Stimulated activated CD4-positive, alpha-beta T cell treated with anti-CD3 and anti-CD28 coated beads, Interleukin-2, amount 100 ng/mL, for 48 hours (primary cell): ENCODE results near the gene FBRSL1.
"Not testable (repeated sequence)": the region's sequence is repeated elsewhere in the genome, so short reads cannot be mapped to it uniquely, and the experiment has no call there.

Experiments used
- DNase-seq, 2 donors: peaks; one replicate each; pipeline ENCODE4 v3.0.0-alpha.2; 2020

FBRSL1 gene

DNA sequence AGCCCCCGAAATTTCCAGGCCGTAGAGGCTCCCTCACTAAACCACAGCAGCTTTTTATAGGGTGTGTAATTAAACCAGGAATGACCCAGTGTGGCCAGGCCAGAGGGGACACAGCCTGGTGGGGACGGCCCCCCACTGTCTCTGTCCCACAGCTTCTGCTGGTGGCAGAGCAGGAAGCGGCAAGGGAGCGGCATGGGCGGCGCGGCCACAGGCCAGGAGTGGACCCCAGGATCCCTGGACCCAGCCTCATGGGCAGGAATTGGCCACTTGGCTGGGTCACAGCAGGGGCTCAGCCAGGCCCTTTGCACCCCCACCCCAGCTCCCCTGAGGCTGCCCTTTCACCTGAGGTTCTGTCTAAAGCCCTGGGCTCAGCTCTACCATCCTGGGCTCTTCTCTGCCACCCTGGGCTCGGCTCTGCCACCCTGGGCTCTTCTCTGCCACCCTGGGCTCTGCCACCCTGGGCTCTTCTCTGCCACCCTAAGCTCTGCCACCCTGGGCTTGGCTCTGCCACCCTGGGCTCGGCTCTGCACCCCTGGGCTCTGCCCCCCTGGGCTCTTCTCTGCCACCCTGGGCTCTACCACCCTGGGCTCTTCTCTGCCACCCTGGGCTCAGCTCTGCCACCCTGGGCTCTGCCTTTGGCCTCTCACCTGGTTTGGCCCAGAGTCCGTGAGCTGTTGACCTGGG lies 39.3 kb downstream of the FBRSL1 start:
- DNase-seq = no peak

DNA sequence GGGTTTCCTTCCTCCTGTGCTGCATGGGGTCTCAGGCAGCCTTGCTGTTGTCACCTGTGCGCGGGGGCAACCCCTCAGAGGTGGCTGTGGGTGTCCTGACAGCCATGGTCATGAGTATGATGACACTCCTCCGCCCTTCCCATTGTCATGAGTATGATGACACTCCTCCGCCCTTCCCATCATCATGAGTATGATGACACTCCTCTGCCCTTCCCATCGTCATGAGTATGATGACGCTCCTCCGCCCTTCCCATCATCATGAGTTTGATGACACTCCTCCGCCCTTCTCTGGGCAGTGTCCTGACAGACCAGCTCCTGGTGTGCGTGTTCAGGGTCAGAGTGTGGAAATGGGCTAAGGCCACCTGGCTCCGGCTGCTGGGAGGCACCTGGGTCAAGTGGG lies 40.0 kb downstream of the FBRSL1 start:
- no peak for DNase-seq

DNA sequence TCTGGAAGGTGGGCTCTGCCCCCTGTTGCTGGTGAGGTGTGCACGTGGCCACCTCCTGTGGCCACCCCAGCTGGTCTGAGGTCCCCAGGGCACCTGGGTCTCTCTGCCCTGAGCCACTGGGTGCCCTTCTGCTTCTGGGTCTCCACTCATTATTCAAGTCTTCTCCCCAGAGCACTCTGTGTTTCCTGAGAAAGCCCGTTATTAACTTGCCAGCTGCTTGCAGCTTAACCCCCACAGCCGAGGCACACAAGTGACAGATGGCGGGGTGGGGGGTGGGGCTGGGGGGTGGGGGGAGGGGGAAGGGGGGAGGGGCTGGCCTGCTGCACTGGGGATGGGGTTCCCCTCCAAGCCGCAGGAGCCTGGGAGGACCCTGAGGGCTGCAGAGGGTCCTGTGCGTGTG lies 40.5 kb downstream of the FBRSL1 start:
- DNase-seq = no peak

DNA sequence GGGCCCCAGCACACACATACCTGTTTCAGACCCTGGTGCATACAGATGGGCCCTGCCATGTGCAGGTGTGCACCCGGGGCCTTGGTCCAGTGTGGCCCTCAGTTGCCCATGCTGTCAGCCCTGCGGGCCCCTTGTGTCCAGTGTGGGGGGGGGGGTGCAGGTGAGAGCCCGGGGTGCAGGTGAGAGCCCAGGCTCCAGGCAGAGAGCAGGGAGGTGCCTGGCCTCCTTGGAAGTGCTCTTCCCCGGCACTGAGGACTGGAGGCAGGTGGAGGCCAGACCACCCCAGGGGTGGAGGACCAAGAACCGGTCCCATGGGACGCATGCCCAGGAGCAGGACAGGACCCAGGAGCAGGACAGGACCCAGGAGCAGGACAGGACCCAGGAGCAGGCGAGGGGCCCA lies 40.9 kb downstream of the FBRSL1 start:
- no peak for DNase-seq

DNA sequence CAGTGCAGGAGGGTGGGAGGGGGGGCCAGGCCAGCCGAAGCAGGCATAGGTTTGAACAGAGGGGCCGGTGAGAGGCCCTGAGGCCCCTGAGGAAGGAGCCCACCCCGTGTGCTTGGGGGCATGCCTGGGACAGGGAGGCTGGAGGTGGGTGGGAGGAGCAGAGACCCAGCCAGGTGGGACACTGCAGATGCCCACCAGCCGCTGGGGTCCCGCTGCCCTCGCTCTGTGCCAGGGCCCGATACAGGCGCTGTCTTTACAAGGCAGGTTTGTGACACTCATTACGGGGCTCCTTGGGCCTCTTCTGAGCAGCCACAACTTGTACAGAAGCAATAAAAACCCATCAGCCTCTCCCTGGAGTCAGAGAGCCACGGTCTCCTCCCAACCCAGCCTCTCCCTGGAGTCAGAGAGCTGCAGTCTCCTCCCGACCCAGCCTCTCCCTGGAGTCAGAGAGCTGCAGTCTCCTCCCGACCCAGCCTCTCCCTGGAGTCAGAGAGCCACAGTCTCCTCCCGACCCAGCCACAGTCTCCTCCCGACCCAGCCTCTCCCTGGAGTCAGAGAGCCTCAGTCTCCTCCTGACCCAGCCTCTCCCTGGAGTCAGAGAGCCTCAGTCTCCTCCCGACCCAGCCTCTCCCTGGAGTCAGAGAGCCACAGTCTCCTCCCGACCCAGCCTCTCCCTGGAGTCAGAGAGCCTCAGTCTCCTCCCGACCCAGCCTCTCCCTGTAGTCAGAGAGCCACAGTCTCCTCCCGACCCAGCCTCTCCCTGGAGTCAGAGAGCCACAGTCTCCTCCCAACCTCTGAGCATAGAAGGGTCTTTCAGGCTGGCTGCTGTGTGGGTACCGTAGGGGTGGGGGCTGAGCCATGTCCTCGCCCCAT lies 43.0 kb downstream of the FBRSL1 start:
- DNase-seq = not testable (repeated sequence)

DNA sequence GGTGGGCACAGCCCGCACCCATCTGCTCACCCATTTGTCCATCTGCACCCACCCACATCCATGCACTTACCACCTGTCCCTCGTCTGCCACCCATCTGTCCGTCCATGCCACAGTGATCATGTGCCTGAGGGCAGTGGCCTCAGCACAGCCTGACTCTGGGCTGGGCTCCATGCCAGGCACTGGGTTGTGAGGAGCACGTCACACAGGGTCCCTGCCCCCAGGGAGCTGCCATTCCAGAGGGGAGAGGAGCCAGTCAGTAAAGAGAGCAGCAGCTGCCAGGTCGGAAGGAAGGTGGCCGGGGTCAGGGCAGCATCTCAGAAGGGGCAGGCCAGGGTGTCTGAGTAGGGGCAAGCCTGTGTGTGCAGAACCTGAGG lies 43.6 kb downstream of the FBRSL1 start:
- no peak for DNase-seq

DNA sequence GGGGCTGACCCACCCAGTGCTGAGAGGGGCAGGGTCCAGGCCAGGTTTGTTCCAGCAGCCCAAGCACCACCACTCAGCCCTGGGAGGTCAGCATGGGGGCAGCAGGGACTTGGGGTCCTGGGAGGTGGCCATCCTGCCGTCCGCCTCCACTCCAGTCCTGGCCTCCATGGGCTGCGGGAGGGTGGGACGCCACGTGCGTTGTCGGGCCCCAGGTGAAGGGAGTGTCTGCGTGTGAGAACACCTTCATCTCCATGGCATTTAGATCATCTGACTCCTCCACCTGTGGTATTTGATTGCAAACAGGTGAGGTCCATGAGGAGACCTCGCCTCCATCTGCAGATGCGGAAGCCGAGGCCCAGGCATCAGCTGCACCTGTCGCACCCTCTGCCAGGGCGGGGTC lies 44.1 kb downstream of the FBRSL1 start:
- no peak for DNase-seq

DNA sequence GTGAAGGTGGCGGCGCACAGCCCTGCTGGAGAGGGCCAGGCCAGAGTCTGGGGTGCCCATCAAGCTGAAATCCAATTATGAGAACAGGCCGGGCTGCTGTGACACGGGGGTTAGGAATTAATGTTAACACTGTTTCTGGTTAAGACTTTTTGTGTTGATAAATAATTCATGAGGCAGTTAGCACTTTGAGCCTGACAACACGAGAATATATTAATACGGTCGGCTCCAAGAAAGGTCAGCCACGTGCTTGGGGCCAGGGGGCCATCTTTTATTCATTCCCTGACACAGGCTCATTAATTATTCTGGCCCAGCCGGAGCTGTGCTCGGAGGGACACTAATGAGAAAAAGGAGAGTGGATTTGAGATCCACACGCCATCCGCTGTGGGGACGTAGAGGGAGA lies 45.1 kb downstream of the FBRSL1 start:
- no peak for DNase-seq

DNA sequence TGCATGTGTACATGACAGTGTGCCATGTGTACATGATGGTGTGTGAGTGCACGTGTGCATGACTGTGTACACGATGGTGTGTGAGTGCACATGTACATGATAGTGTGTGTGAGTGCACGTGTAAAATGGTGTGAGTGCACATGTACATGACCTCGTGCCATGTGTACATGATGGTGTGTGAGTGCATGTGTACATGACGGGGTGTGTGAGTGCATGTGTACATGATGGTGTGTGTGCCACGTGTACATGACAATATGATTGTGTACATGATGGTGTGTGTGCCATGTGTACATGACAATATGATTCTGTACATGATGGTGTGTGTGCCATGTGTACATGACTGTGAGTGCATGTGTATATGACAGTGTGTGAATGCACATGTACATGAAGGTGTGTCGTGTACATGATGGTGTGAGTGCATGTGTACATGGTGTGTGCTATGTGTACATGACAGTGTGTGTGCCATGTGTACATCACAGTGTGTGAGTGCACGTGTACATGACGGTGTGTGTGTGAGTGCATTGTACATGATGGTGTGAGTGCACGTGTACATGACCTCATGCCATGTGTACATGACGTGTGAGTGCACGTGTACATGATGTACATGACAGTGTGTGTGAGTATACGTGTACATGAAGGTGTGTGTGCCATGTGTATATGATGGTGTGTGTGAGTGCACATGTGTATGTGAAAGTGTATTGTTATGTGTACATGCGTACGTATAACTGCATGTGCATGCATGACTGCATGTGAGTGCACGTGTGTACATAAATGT lies 46.3 kb downstream of the FBRSL1 start:
- no peak for DNase-seq

DNA sequence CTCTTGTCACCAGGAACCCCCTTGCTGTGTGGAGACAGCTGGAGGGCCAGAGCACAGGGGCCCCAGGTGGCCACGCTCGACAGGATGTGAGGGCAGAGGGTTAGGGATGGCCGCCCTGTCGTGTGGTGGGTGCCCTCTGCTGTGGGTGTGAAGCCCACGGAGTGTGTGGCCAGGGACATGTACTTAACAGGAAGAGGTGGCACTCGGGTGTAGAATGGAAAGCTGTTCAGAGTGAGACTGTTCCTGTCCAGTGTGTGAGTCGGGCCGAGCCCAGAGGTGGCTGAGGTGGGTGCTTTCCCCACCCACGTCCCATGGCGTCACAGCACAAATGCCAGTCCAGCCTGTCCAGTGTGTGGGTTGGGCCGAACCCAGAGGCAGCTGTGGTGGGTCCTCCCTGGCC lies 47.1 kb downstream of the FBRSL1 start:
- no peak for DNase-seq

DNA sequence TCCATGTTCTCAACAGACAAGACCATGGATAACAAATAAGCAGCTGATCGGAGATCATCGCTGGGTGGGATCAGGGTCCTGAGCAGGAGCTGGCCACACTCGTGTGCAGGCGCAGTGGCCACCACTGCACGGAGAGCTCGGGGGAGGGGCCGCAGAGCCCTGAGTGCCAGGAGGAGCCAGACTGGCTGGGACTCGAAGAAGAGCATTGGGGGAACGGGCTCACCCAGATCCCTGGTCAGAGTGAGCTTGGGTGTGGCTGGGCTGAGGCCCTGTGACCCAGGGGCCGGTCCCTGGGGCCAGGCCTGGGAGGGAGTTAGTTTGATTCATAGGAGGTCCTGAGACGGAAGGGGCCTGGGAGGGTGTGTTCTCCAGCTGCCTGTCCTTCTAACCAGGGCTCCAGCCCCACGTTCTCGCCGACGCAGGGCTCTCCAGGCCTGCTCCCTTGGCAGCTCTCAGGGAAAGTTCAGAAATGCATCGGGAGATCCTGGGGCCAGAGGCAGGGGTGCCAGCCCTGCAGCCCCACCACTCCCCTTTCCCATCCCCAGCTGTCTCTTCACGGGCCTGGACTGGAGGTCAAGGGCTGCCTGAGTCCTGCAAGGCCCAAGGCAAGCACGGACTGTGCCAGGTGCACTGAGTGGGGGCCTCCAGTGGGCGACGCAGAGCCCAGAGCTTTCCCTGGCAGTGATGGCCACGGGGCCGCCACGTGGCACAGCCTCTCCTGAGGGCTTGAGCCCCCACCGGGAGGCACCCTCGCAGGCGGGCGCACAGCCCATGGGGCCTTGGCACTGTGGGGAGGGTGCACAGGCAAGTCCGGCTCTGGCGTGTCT lies 48.1 kb downstream of the FBRSL1 start:
- DNase-seq = no peak

DNA sequence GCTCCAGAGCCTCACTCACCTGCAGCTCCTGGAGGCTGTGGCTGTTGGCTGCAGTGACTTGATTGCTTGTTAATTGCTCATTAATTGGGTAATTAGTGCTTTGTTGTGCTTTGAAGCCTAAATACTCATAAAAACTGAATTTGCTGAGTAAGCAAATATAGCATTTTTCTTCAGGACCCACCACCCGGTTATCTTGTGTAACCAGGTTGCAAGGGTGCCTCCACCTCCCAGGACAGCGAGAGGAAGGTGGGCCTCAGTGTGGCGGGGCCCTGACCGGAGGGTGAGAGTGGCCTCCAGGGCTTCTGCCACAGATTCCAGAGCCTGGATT lies 48.7 kb downstream of the FBRSL1 start:
- no peak for DNase-seq

DNA sequence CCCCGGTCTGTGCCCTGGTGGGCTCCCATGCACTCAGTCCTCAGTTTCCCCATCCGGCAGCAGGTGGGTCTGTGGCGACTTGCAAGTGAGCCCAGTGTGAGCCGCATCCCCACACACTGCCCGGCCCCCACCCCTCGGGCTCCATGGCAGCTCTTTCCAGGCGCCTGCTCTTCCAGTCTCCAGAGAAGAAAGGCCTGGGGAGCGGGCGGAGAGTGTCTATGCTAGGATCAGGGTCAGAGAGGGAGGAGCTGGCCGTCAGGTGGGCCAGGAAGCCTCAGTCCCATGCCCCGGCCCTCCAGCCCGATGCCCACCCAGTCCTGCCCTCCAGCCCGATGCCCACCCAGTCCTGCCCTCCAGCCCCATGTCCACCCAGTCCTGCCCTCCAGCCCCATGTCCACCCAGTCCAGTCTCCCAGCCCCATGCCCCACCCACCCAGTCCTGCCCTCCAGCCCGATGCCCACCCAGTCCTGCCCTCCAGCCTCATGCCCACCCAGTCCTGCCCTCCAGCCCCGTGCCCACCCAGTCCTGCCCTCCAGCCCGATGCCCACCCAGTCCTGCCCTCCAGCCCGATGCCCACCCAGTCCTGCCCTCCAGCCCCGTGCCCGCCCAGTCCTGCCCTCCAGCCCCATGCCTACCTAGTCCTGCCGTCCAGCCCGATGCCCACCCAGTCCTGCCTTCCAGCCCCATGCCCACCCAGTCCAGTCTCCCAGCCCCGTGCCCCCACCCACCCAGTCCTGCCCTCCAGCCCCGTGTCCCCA lies 49.2 kb downstream of the FBRSL1 start:
- no peak for DNase-seq

DNA sequence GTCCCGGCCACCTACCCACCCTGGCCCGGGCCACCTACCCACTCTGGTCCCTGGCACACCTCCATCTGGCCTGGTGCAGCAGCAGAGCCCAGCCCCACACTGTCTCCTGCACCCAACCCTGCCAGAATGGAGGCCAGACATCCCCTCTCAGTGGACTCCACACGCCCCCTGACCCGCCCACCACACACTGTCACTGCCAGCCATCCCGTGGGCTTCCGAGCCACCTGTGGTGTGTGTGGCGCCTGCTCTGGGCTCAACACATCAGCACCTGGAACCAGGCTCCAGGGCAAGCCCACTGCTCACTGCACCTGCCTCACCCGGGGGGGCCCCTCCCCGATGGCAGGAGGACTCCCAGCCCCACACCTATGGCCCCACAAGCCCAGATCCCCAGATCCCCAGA lies 50.5 kb downstream of the FBRSL1 start:
- DNase-seq = no peak

DNA sequence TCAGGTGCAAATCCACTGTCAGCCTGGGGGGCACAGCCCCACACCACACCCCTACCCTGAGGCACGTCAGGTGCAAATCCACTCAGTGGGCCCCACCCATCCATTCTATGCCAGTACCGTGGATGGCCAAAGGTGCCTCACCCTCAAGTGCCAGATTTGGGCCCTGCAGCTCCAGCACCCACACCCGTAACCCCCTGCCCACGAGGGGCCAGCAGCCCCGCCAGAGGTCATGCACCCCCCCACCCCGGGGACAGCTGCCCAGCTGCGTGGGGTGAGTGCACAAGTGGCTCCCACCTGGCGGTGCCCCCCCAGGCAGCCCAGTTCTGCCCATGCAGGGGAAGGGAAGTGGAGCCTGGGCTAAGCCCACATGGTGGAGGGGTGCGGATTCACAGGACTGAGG lies 51.2 kb downstream of the FBRSL1 start:
- DNase-seq = no peak

DNA sequence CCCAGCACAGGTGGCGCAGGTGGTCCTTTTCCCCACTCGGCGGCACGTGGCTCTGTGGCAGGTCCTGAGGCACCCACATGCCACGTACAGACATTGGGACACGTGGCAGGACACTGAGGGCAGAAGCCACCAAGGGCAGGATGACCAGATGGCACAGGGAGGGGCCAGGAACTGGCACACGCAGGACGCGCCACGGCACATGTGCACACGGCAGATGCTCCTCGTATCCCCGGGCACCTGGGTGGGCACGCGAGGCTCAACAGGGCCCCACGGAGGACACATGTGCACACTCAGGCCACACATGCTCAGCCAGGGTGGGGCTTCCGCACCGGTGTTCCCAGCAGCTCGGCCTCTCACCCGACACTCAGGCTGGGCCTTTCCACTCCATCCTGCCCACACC lies 52.0 kb downstream of the FBRSL1 start:
- DNase-seq = no peak

DNA sequence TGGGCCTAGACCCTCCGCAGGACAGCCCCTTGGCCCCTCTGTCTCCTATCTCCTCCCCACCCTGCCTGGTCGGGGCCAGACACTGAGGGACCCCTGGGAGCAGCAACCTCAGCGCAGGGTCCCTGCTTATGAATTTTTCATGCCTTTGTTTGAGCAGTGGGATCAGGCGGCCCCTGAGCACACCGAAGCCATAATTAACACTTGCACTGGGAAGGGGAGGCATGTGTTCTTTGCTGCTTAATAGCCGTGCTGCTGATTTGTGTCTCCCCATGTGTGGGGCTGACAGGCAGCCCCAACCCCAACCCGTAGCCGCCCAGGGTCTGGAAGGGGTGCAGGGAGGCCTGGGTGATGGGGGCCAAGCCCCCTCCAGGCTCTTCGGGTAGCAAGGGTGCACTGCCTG lies 52.7 kb downstream of the FBRSL1 start:
- no peak for DNase-seq

DNA sequence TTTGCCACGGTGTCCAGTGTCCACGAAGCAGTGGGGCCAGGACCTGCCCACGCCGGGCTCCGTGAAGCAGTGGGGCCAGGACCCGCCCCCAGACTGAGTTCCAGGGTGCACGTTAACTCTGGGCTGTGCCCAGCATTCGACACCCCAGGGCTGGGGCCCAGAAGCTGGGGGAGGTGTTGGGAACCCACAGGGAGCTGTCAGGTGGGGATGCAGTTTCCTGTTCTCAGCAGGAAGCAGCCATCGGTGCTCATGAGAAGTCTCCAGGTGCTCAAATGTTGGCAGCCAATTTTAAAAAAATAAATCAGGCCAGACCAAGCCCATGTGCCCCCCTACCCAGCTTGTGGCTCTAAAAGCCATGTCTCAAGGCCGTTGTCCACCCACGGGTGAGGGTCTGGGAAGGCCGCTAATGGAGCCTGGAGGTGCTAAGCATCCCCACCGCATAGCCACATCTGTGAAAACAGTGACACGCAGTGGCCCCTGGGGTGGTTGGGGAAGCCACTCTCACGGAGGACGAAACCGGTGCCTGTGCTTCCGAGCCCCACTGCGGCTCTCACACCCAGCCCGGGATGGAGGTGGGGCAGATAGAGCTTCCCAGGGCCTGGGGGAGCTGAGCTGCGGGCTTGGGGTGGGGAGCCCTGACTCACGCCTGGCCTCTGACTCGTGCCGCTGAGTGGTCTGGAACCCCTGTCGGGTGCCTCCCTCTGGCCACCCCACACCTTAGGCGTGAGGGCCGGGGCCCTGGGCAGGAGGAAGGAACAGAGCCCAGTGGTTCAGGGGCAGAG lies 53.5 kb downstream of the FBRSL1 start:
- DNase-seq = no peak

DNA sequence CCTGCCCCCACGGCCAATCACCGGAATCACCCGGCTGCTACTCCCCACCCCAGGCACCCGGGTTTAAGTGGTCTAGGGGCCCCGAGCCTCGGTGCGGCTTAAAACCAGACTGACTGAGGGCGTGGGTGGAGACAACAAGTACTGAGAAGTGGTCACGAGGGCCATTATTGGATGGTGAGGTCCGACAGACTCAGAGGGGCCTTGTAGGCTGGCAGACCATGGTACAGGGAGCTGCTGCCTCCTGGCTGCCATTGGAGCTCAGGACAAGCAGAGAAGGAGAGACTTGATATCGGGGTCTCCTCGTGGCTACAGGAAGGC lies 54.1 kb downstream of the FBRSL1 start:
- DNase-seq = no peak

DNA sequence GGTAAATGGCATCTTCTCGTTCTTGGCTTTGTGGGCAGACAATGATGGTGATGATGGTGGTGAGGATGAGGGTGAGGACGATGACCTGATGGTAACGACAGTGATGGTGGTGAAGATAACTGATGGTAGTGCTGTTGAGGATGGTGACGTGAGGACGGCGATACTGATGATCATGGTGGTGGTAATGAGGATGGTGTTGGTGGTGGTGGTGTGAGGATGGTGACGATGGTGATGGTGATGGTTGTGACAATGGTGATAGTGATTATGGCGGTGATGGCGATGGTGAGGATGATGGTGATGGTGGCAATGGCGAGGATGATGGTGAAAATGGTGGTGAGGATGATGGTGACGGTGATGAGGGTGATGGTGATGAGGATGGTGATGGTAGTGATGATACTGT lies 54.5 kb downstream of the FBRSL1 start:
- no peak for DNase-seq

DNA sequence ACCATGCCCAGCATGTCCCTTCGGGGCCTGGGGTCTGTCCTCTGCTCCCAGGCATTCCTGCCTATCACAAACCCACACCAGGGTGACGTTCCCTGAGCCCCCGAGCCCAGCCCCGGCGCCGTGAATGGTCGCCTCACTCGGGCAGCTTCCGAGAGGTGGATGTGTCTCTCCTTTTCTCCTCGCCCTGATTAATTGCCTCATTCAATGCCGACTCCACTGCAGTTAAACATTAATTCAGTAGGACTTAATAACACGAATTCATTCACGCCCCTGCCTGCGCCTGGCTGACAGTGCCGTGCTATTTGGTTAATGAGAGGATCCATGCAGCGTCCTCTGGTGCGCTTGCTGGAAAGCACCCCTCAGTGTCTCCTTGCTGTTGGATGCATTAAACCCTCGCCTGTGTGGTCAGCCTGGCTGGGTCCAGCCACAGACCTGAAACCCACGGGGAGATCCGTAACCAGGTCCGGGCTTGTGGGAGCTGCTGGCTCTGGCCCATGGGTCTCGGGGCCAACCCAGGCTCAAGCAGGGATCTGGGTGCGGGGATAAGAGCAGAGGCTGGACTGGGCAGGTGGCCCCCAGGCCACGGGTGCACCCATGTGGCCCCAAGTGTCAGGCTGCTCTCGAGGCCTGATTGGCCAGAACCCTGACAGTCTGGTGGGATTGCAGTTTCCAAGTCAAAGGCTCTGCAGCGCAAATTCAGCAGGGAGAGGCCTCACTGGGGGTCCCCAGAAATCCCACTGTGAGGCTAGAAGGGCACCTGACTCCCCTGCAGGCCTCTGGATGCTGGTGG lies 55.4 kb downstream of the FBRSL1 start:
- no peak for DNase-seq
